ENCODE measurements around the gene ARSK. TPM values are rescaled to one million over a fixed set of nuclear protein-coding genes. Genes with fewer than 3 reads are reported as not detected.

Gene ARSK
- total RNA-seq, 1 donor from 2014 or later: 13.0 TPM

GRCh38 chr5:95562282-95562681 lies 7.4 kb downstream of the ARSK start:
- DNase-seq (ENCODE audit: low spot score in 2 of 2): no peak
- FAIRE-seq: no peak

- no peak for DNase-seq (ENCODE audit: low spot score in 2 of 2)
These were observed 8.5 kb downstream of the ARSK start for GRCh38 chr5:95563367-95563766.

GRCh38 chr5:95564450-95564849 lies 9.5 kb downstream of the ARSK start:
- no peak for FAIRE-seq
- no peak for DNase-seq (ENCODE audit: low spot score in 2 of 2)

More at GRCh38 chr5:95563367-95563766, 8.5 kb downstream of the ARSK start:
- no peak for FAIRE-seq

- DNase-seq (ENCODE audit: low spot score in 2 of 2) (no peak), FAIRE-seq (no peak)
These were observed 10.5 kb downstream of the ARSK start for GRCh38 chr5:95565280-95565920.

- FAIRE-seq: no peak
- no peak for DNase-seq (ENCODE audit: low spot score in 2 of 2)
These were observed 17.1 kb downstream of the ARSK start for GRCh38 chr5:95572016-95572415.

- DNase-seq (ENCODE audit: low spot score in 2 of 2) (no peak), FAIRE-seq (no peak)
These were observed 26.7 kb downstream of the ARSK start for GRCh38 chr5:95581576-95581975.

GRCh38 chr5:95583992-95584391 lies 29.1 kb downstream of the ARSK start:
- FAIRE-seq (no peak), DNase-seq (ENCODE audit: low spot score in 2 of 2) (no peak)

- FAIRE-seq (no peak), DNase-seq (ENCODE audit: low spot score in 2 of 2) (no peak)
These were observed 36.0 kb downstream of the ARSK start for GRCh38 chr5:95590880-95591279.

- DNase-seq (ENCODE audit: low spot score in 2 of 2) (no peak), FAIRE-seq (no peak)
These were observed 36.6 kb downstream of the ARSK start for GRCh38 chr5:95591490-95591901.

- no peak for DNase-seq (ENCODE audit: low spot score in 2 of 2)
- no peak for FAIRE-seq
These were observed 40.5 kb downstream of the ARSK start for GRCh38 chr5:95595289-95595931.

GRCh38 chr5:95599252-95599651 lies 44.4 kb downstream of the ARSK start:
- no peak for DNase-seq (ENCODE audit: low spot score in 2 of 2)
- FAIRE-seq: no peak

- no peak for FAIRE-seq
- no peak for DNase-seq (ENCODE audit: low spot score in 2 of 2)
These were observed 45.7 kb downstream of the ARSK start for GRCh38 chr5:95600557-95600956.

- FAIRE-seq: no peak
- DNase-seq (ENCODE audit: low spot score in 2 of 2): no peak
These were observed 50.9 kb downstream of the ARSK start for GRCh38 chr5:95605786-95606185.

GRCh38 chr5:95606419-95606818 lies 51.5 kb downstream of the ARSK start:
- FAIRE-seq (no peak), DNase-seq (ENCODE audit: low spot score in 2 of 2) (no peak)

GRCh38 chr5:95609711-95610110 lies 54.8 kb downstream of the ARSK start:
- FAIRE-seq (no peak), DNase-seq (ENCODE audit: low spot score in 2 of 2) (no peak)

GRCh38 chr5:95610546-95610945 lies 55.6 kb downstream of the ARSK start:
- DNase-seq (ENCODE audit: low spot score in 2 of 2): no peak
- no peak for FAIRE-seq

GRCh38 chr5:95611396-95611795 lies 56.5 kb downstream of the ARSK start:
- DNase-seq (ENCODE audit: low spot score in 2 of 2): no peak
- FAIRE-seq: no peak

- DNase-seq (ENCODE audit: low spot score in 2 of 2) (no peak), FAIRE-seq (no peak)
These were observed 58.6 kb downstream of the ARSK start for GRCh38 chr5:95613514-95613913.

GRCh38 chr5:95615164-95615467 lies 60.2 kb downstream of the ARSK start:
- DNase-seq (ENCODE audit: low spot score in 2 of 2) (no peak), FAIRE-seq (no peak)

- no peak for FAIRE-seq
- no peak for DNase-seq (ENCODE audit: low spot score in 2 of 2)
These were observed 62.2 kb downstream of the ARSK start for GRCh38 chr5:95617057-95617456.

GRCh38 chr5:95619096-95619495 lies 64.2 kb downstream of the ARSK start:
- DNase-seq (ENCODE audit: low spot score in 2 of 2) (no peak), FAIRE-seq (no peak)

- no peak for DNase-seq (ENCODE audit: low spot score in 2 of 2)
- no peak for FAIRE-seq
These were observed 64.7 kb downstream of the ARSK start for GRCh38 chr5:95619514-95620029.
